Neural cell (in vitro differentiated cells): ENCODE data around the gene NRCAM. TPM values are rescaled to one million over a fixed set of nuclear protein-coding genes. Genes with fewer than 3 reads are reported as not detected.

Experiments
- H2AFZ ChIP-seq: fragments of 200-600, 300-800 bp; sonication (generic), shearing (Covaris generic); 2 replicates; pipeline ENCODE4 v1.6.0; 2014; ENCODE audit warnings: low read depth, mild to moderate bottlenecking, antibody characterized with exemption, low read length, moderate library complexity
- H3F3A ChIP-seq: fragments of 200-600 bp; shearing (Covaris generic); 2 replicates; pipeline ENCODE4 v1.6.1; 2016; ENCODE audit warnings: mild to moderate bottlenecking, moderate library complexity, mixed read lengths, antibody characterized with exemption, low read length; ENCODE audit not compliant: insufficient read depth, poor library complexity, severe bottlenecking
- H3K27ac ChIP-seq: fragments of 200-600, 300-800 bp; sonication (generic), shearing (Covaris generic); 2 replicates; pipeline ENCODE4 v1.5.1; 2014; ENCODE audit warnings: mild to moderate bottlenecking, low read length, moderate library complexity
- H3K27me3 ChIP-seq: fragments of 300-800, 200-600 bp; sonication (generic), shearing (Covaris generic); 2 replicates; pipeline ENCODE4 v1.6.0; 2014; ENCODE audit warnings: mild to moderate bottlenecking, low read depth, low read length, moderate library complexity; ENCODE audit not compliant: insufficient read depth
- H3K36me3 ChIP-seq: fragments of 300-800, 200-600 bp; sonication (generic), shearing (Covaris generic); 2 replicates; pipeline ENCODE4 v1.5.1; 2014; ENCODE audit warnings: mild to moderate bottlenecking, antibody characterized with exemption, low read length, moderate library complexity; ENCODE audit not compliant: insufficient read depth
- H3K4me2 ChIP-seq: fragments of 300-800, 200-600 bp; sonication (generic), shearing (Covaris generic); 2 replicates; pipeline ENCODE4 v1.6.0; 2014; ENCODE audit warnings: mild to moderate bottlenecking, low read length
- H3K4me3 ChIP-seq: fragments of 300-800, 200-600 bp; sonication (generic), shearing (Covaris generic); 2 replicates; pipeline ENCODE4 v1.5.1; 2014; ENCODE audit warnings: mild to moderate bottlenecking, low read length, moderate library complexity
- H3K79me2 ChIP-seq: fragments of 200-600 bp; shearing (Covaris generic); replicated peaks from 2 replicates; pipeline ENCODE4 v1.6.0; 2014; ENCODE audit warnings: mild to moderate bottlenecking, low read length, moderate library complexity; ENCODE audit not compliant: insufficient read depth
- H3K9ac ChIP-seq: fragments of 300-800, 200-600 bp; sonication (generic), shearing (Covaris generic); 2 replicates; pipeline ENCODE4 v1.6.1; 2016; ENCODE audit warnings: mild to moderate bottlenecking, low read length, mixed read lengths
- H3K9me2 ChIP-seq: fragments of 200-600 bp; shearing (Covaris generic); 2 replicates; pipeline ENCODE4 v1.6.1; 2016; ENCODE audit warnings: mild to moderate bottlenecking, low read length, mixed read lengths; ENCODE audit not compliant: insufficient read depth
- H3K9me3 ChIP-seq: fragments of 200-600, 300-800 bp; sonication (generic), shearing (Covaris generic); 2 replicates; pipeline ENCODE4 v1.6.1; 2016; ENCODE audit warnings: mild to moderate bottlenecking, mixed run types, low read length, moderate library complexity, mixed read lengths
- H4K20me1 ChIP-seq: fragments of 200-600 bp; shearing (Covaris generic); 2 replicates; pipeline ENCODE4 v1.6.1; 2016; ENCODE audit warnings: mild to moderate bottlenecking, mixed run types; ENCODE audit not compliant: insufficient read depth
- EP300 ChIP-seq: fragments of 450-650 bp; conservative IDR thresholded peaks from 2 replicates; pipeline ENCODE4 v1.6.1; 2014; ENCODE audit warnings: antibody characterized with exemption, mild to moderate bottlenecking, moderate library complexity; ENCODE audit not compliant: poor library complexity, severe bottlenecking
- EZH2 ChIP-seq: fragments of 200-600, 300-800 bp; shearing (Covaris generic), sonication (generic); IDR thresholded peaks from 2 replicates; pipeline ENCODE4 v1.6.1; 2014; ENCODE audit warnings: antibody characterized with exemption, low read length, borderline replicate concordance, mild to moderate bottlenecking; ENCODE audit not compliant: insufficient read depth, poor library complexity, severe bottlenecking
- MXI1 ChIP-seq: fragments of 450-650 bp; conservative IDR thresholded peaks from 2 replicates; pipeline ENCODE4 v1.6.1; 2014; ENCODE audit warnings: antibody characterized with exemption, mild to moderate bottlenecking; ENCODE audit not compliant: poor library complexity, severe bottlenecking
- POLR2AphosphoS5 ChIP-seq: IDR thresholded peaks from 2 replicates; pipeline ENCODE4 v1.6.1; 2012
- RAD21 ChIP-seq: fragments of 450-650 bp; conservative IDR thresholded peaks from 2 replicates; pipeline ENCODE4 v1.6.1; 2014; ENCODE audit warnings: antibody characterized with exemption, mild to moderate bottlenecking, moderate library complexity
- SMC3 ChIP-seq: fragments of 450-650 bp; conservative IDR thresholded peaks from 2 replicates; pipeline ENCODE4 v1.6.1; 2014; ENCODE audit warnings: antibody characterized with exemption, mild to moderate bottlenecking, moderate library complexity; ENCODE audit not compliant: poor library complexity
- TAF1 ChIP-seq: IDR thresholded peaks from 2 replicates; pipeline ENCODE4 v1.6.1; 2012; ENCODE audit warnings: low read depth
- polyA plus RNA-seq: library from polyadenylated mRNA; depleted of rRNA; stranded (reverse); fragments of >200 nt; gene quantifications from 2 replicates; pipeline ENCODE4 v1.2.3, GENCODE V29; 2014
- TF ChIP-seq, protein P1 (sequence below): IDR thresholded peaks from 2 replicates; pipeline ENCODE4 v1.6.1; 2012; ENCODE audit warnings: borderline replicate concordance
- TF ChIP-seq, protein P2 (sequence below): fragments of 450-650 bp; IDR thresholded peaks from 2 replicates; pipeline ENCODE4 v1.5.1; 2014; ENCODE audit warnings: antibody characterized with exemption, mild to moderate bottlenecking, moderate library complexity; ENCODE audit not compliant: poor library complexity, severe bottlenecking

Gene NRCAM
- polyA plus RNA-seq, 1 donor from 2014 or later = 90.9 TPM

DNA sequence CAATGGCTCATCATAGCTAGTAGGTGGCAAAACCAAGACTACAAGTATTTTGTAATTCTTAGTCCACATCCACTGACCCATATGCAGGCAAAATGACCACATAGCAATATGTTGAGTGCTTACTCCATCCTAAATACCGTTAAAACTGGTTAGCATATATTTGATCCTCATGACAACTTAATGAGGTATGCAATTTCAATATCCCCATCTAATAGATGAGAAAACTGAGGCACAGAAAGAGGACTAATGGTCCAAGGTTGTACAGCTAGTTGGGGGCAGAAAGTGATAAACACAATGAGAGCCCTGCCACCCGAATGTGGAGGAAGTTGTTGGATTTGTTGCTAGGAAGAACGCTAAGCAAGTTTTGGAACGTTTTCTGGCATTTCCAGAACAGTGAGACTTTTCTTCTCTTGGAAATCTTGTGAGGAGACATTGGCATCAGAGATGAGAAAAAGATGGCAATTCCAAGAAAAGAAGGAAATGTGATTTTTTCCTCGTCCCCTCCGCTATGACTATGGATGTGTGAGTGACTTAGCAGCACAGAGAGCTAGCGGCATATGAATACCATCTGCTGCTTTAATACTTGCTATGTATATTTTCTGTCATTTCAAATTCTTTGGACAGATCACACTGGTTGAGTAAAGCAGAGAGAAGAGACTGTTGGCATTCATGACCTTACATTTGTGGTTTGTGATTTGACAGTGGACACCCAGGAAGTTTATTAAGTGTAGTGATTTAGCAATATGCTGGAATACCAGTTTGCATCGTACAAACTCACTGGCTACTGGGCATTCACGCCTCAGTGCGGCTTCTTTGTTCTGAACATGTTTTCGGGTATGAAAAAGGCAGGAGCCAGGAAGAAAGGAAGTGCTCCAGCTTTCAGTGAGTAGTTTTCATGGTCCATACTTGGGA is 51.5 kb downstream of the NRCAM start:
- Histone ChIP-seq H3K36me3 (no peaks in the 10 kb centered on the region), H3K79me2 (peaks cover 4% of the 10 kb centered on the region), H3K27me3 (no peaks in the 10 kb centered on the region), H2AFZ (no peak overlapping the region), H3K4me3 (no peak overlapping the region), H3K9me3 (no peaks in the 10 kb centered on the region), H4K20me1 (no peaks in the 10 kb centered on the region), H3K4me2 (no peak overlapping the region), H3F3A (no peaks in the 10 kb centered on the region), H3K9ac (no peak overlapping the region), H3K9me2 (no peaks in the 10 kb centered on the region), H3K27ac (no peak overlapping the region)
- TF ChIP-seq EP300 (no peak), EZH2 (no peak), MXI1 (no peak), SMC3 (no peak), RAD21 (no peak), TAF1 (no peak), POLR2AphosphoS5 (no peak)
- TF ChIP-seq, protein P1, sequence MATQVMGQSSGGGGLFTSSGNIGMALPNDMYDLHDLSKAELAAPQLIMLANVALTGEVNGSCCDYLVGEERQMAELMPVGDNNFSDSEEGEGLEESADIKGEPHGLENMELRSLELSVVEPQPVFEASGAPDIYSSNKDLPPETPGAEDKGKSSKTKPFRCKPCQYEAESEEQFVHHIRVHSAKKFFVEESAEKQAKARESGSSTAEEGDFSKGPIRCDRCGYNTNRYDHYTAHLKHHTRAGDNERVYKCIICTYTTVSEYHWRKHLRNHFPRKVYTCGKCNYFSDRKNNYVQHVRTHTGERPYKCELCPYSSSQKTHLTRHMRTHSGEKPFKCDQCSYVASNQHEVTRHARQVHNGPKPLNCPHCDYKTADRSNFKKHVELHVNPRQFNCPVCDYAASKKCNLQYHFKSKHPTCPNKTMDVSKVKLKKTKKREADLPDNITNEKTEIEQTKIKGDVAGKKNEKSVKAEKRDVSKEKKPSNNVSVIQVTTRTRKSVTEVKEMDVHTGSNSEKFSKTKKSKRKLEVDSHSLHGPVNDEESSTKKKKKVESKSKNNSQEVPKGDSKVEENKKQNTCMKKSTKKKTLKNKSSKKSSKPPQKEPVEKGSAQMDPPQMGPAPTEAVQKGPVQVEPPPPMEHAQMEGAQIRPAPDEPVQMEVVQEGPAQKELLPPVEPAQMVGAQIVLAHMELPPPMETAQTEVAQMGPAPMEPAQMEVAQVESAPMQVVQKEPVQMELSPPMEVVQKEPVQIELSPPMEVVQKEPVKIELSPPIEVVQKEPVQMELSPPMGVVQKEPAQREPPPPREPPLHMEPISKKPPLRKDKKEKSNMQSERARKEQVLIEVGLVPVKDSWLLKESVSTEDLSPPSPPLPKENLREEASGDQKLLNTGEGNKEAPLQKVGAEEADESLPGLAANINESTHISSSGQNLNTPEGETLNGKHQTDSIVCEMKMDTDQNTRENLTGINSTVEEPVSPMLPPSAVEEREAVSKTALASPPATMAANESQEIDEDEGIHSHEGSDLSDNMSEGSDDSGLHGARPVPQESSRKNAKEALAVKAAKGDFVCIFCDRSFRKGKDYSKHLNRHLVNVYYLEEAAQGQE = no peak
- TF ChIP-seq, protein P2, sequence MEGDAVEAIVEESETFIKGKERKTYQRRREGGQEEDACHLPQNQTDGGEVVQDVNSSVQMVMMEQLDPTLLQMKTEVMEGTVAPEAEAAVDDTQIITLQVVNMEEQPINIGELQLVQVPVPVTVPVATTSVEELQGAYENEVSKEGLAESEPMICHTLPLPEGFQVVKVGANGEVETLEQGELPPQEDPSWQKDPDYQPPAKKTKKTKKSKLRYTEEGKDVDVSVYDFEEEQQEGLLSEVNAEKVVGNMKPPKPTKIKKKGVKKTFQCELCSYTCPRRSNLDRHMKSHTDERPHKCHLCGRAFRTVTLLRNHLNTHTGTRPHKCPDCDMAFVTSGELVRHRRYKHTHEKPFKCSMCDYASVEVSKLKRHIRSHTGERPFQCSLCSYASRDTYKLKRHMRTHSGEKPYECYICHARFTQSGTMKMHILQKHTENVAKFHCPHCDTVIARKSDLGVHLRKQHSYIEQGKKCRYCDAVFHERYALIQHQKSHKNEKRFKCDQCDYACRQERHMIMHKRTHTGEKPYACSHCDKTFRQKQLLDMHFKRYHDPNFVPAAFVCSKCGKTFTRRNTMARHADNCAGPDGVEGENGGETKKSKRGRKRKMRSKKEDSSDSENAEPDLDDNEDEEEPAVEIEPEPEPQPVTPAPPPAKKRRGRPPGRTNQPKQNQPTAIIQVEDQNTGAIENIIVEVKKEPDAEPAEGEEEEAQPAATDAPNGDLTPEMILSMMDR = no peak

- H2AFZ ChIP-seq = no peak overlapping the region
- H3K9me3 ChIP-seq = no peaks in the 10 kb centered on the region
- H3K27ac ChIP-seq = no peak overlapping the region
- H3K79me2 ChIP-seq = peaks cover 4% of the 10 kb centered on the region
- H3K9ac ChIP-seq = no peak overlapping the region
- H3K4me2 ChIP-seq = no peak overlapping the region
- H3K27me3 ChIP-seq = no peaks in the 10 kb centered on the region
- no peaks in the 10 kb centered on the region for H3F3A ChIP-seq
- H3K36me3 ChIP-seq = no peaks in the 10 kb centered on the region
- no peaks in the 10 kb centered on the region for H4K20me1 ChIP-seq
- H3K9me2 ChIP-seq = no peaks in the 10 kb centered on the region
- H3K4me3 ChIP-seq = no peak overlapping the region
- TF ChIP-seq, protein P2 = no peak
- TF ChIP-seq TAF1 (no peak), RAD21 (no peak), MXI1 (no peak), EP300 (no peak), POLR2AphosphoS5 (no peak), SMC3 (no peak), EZH2 (no peak)
- TF ChIP-seq, protein P1 = no peak
Observed at GRCh38 chr7:108403597-108404217, 52.5 kb downstream of the NRCAM start.
